HUDEP-2 (cell line): ENCODE data around the gene PTPN11.
"Not testable (repeated sequence)": the region's sequence is repeated elsewhere in the genome, so short reads cannot be mapped to it uniquely, and the experiment has no call there.

Experiments
- DNase-seq, 76 experiments: peaks; one replicate each; lab custom pipeline; 2025; ENCODE audit not compliant: unreplicated experiment in 76 of 76; lab: John Stamatoyannopoulos, UW

Gene PTPN11

GRCh38 chr12:112409064-112409905, 9.5 kb upstream of the PTPN11 start, which contains the start of gene RPL6:
Gene RPL6 (minus strand): TSS chr12:112409605. CDS start chr12:112408656, 949 bp downstream.
- peak in 74 of 76 experiments; percentile 40 to 91 (median 74) for DNase-seq

- DNase-seq = no peak
Measured at GRCh38 chr12:112409906-112410244, 8.9 kb upstream of the PTPN11 start.

GRCh38 chr12:112413855-112414625, 4.7 kb upstream of the PTPN11 start:
- peak in 27 of 76 experiments; percentile 4 to 76 (median 40) for DNase-seq

- not testable (repeated sequence) for DNase-seq
Measured at GRCh38 chr12:112415457-112415856, 3.3 kb upstream of the PTPN11 start.

- peak in 42 of 76 experiments; percentile 8 to 75 (median 44) for DNase-seq
Measured at GRCh38 chr12:112418273-112418607, 507 bp upstream of the PTPN11 start.

GRCh38 chr12:112419297-112420133, 768 bp downstream of the PTPN11 start:
- DNase-seq = peak in 28 of 76 experiments; percentile 1 to 54 (median 32)

GRCh38 chr12:112420740-112421139, 2.0 kb downstream of the PTPN11 start:
- DNase-seq = no peak

GRCh38 chr12:112421363-112421762, 2.6 kb downstream of the PTPN11 start:
- DNase-seq = no peak

GRCh38 chr12:112422531-112422930, 3.8 kb downstream of the PTPN11 start:
- no peak for DNase-seq

- DNase-seq = no peak
Measured at GRCh38 chr12:112424126-112424525, 5.4 kb downstream of the PTPN11 start.

- DNase-seq = no peak
Measured at GRCh38 chr12:112425582-112426382, 7.0 kb downstream of the PTPN11 start.

- DNase-seq = no peak
Measured at GRCh38 chr12:112427760-112428159, 9.0 kb downstream of the PTPN11 start.

GRCh38 chr12:112430929-112431328, 12.2 kb downstream of the PTPN11 start:
- no peak for DNase-seq

GRCh38 chr12:112431965-112432364, 13.2 kb downstream of the PTPN11 start:
- DNase-seq = no peak

- no peak for DNase-seq
Measured at GRCh38 chr12:112433551-112433950, 14.8 kb downstream of the PTPN11 start.

GRCh38 chr12:112438645-112439044, 19.9 kb downstream of the PTPN11 start:
- DNase-seq = not testable (repeated sequence)

GRCh38 chr12:112439769-112440168, 21.0 kb downstream of the PTPN11 start:
- DNase-seq = no peak

GRCh38 chr12:112440653-112441052, 21.9 kb downstream of the PTPN11 start:
- not testable (repeated sequence) for DNase-seq

GRCh38 chr12:112443916-112444315, 25.2 kb downstream of the PTPN11 start:
- DNase-seq = no peak
